Upper lobe of left lung (tissue), 4 donors: ENCODE data around the gene TFCP2L1.

Experiments
- CTCF ChIP-seq, 6 experiments: fragments of 450-650 bp in 4 of 6; fragments of 200-600 bp in 2 of 6; sonication (generic) in 2 of 6; IDR thresholded peaks; one replicate each; pipeline ENCODE4 v1.5.1; 2016 to 2019; ENCODE audit warnings: antibody characterized with exemption in 6 of 6
- POLR2A ChIP-seq, 4 donors: fragments of 450-650 bp; IDR thresholded peaks; one replicate each; pipeline ENCODE4 v1.5.1; 2016 to 2017; ENCODE audit warnings: antibody characterized with exemption in 4 of 4, mild to moderate bottlenecking in 2 of 4

- TF ChIP-seq POLR2A (IDR thresholded peaks at IDR 0.05) (no peak), CTCF (IDR thresholded peaks at IDR 0.05) (no peak)
Measured at GRCh38 chr2:121185111-121185510, 99.9 kb downstream of the TFCP2L1 start.
